Skeletal muscle satellite cell (primary cell): Measurements from ENCODE around the gene BPTF.
"Not testable (repeated sequence)": the region's sequence is repeated elsewhere in the genome, so short reads cannot be mapped to it uniquely, and the experiment has no call there.

Experiments
- H3K27me3 ChIP-seq: 2 replicates; pipeline ENCODE4 v1.7.0; 2013; ENCODE audit warnings: low read length; ENCODE audit not compliant: control insufficient read depth, insufficient read depth
- H3K36me3 ChIP-seq: 2 replicates; pipeline ENCODE4 v1.7.0; 2013; ENCODE audit warnings: mild to moderate bottlenecking, control low read depth, low read length; ENCODE audit not compliant: insufficient read depth
- H3K4me1 ChIP-seq: 2 replicates; pipeline ENCODE4 v1.7.0; 2013; ENCODE audit warnings: low read length; ENCODE audit not compliant: control insufficient read depth, insufficient read depth
- H3K4me2 ChIP-seq: 2 replicates; pipeline ENCODE4 v1.7.0; 2013; ENCODE audit warnings: mild to moderate bottlenecking, low read length
- H3K4me3 ChIP-seq: 2 replicates; pipeline ENCODE4 v1.7.0; 2013; ENCODE audit warnings: low read length
- H3K9ac ChIP-seq: 2 replicates; pipeline ENCODE4 v1.7.0; 2013; ENCODE audit warnings: mild to moderate bottlenecking, low read depth, low read length, moderate library complexity
- H3K9me3 ChIP-seq: replicated peaks from 2 replicates; pipeline ENCODE4 v1.7.0; 2013; ENCODE audit warnings: mild to moderate bottlenecking, control low read depth, low read length

Gene BPTF

GRCh38 chr17:67818110-67819002, 6.9 kb upstream of the BPTF start:
- Histone ChIP-seq H3K4me2 (no peak overlapping the region), H3K27me3 (peaks cover 3% of the 10 kb centered on the region), H3K4me3 (no peak overlapping the region), H3K4me1 (no peaks in the 10 kb centered on the region), H3K9me3 (no peaks in the 10 kb centered on the region), H3K36me3 (no peaks in the 10 kb centered on the region), H3K9ac (no peak overlapping the region)

GRCh38 chr17:67819722-67820121, 5.6 kb upstream of the BPTF start:
- peaks cover 7% of the 10 kb centered on the region for H3K27me3 ChIP-seq
- H3K4me1 ChIP-seq, result no peaks in the 10 kb centered on the region
- no peak overlapping the region for H3K9ac ChIP-seq
- H3K9me3 ChIP-seq, result no peaks in the 10 kb centered on the region
- no peak overlapping the region for H3K4me3 ChIP-seq
- no peaks in the 10 kb centered on the region for H3K36me3 ChIP-seq
- no peak overlapping the region for H3K4me2 ChIP-seq

- Histone ChIP-seq H3K9me3 (no peaks in the 10 kb centered on the region), H3K4me1 (no peaks in the 10 kb centered on the region), H3K4me3 (no peak overlapping the region), H3K9ac (no peak overlapping the region), H3K36me3 (no peaks in the 10 kb centered on the region), H3K4me2 (no peak overlapping the region), H3K27me3 (peaks cover 7% of the 10 kb centered on the region)
Observed at GRCh38 chr17:67821871-67822367, 3.4 kb upstream of the BPTF start.

DNA sequence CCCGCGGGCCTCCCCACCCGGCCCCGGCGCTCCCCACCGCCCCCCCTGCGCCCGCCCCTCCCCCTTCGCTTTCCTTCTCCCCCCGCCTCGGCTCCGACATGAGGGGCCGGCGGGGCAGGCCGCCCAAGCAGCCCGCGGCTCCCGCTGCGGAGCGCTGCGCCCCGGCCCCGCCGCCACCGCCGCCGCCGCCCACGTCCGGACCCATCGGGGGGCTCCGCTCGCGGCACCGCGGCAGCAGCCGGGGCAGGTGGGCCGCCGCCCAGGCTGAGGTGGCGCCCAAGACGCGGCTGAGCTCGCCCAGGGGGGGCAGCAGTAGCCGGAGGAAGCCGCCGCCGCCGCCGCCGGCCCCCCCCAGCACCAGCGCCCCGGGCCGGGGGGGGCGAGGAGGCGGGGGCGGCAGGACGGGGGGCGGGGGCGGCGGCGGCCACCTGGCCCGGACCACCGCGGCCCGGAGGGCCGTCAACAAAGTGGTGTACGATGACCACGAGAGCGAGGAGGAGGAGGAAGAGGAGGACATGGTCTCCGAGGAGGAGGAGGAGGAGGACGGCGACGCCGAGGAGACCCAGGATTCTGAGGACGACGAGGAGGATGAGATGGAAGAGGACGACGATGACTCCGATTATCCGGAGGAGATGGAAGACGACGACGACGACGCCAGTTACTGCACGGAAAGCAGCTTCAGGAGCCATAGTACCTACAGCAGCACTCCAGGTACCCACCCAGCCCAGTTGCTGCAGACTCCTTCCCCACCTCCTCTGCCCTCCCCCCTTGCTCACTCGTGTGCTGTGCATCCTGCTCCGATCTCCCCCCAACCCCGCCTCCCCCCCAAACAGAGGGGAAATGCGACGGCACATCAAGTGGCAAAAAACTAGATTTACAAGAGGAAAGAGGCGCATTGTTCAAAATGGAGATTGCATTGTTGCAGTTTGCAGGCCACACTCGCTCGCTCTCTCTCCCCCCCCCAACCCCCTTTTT, 611 bp downstream of the BPTF start:
- peak overlapping the region; percentile 100 for H3K4me3 ChIP-seq
- H3K27me3 ChIP-seq, H3K9me3 ChIP-seq, H3K36me3 ChIP-seq: not testable (repeated sequence)
- peak overlapping the region; percentile 91 for H3K4me2 ChIP-seq
- peaks cover 17% of the 10 kb centered on the region for H3K4me1 ChIP-seq
- H3K9ac ChIP-seq, result peak overlapping the region; percentile 85

GRCh38 chr17:67829331-67829730, 4.0 kb downstream of the BPTF start:
- Histone ChIP-seq H3K9ac (no peak overlapping the region), H3K36me3 (no peaks in the 10 kb centered on the region), H3K4me3 (no peak overlapping the region), H3K4me1 (peaks cover 17% of the 10 kb centered on the region), H3K27me3 (peaks cover 4% of the 10 kb centered on the region), H3K4me2 (no peak overlapping the region), H3K9me3 (no peaks in the 10 kb centered on the region)

GRCh38 chr17:67830440-67830839, 5.1 kb downstream of the BPTF start:
- peaks cover 26% of the 10 kb centered on the region for H3K4me1 ChIP-seq
- no peak overlapping the region for H3K9ac ChIP-seq
- no peaks in the 10 kb centered on the region for H3K9me3 ChIP-seq
- no peaks in the 10 kb centered on the region for H3K27me3 ChIP-seq
- no peak overlapping the region for H3K4me3 ChIP-seq
- H3K4me2 ChIP-seq, result peak overlapping the region; percentile 15
- H3K36me3 ChIP-seq, result no peaks in the 10 kb centered on the region

DNA sequence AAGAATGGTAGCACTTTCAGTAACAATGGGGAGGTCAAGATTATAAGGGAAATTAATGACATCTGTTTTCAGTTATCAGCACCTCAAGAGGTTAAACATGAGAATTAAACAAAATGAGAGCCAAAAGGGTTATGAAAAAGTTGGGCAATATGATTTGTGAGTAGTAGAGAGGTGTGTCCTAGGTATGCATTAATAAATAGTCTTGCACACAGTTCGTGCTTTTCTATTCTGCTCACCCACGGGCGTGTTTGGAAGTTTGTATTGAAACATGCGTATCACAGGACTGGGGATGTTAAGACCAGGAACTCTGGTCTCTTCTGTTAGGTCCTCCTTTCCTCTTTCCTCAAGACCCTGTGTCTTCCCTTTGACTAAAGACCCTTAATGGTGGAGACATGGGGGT, 6.0 kb downstream of the BPTF start:
- H3K9ac ChIP-seq, result no peak overlapping the region
- peaks cover 34% of the 10 kb centered on the region for H3K4me1 ChIP-seq
- no peaks in the 10 kb centered on the region for H3K36me3 ChIP-seq
- no peaks in the 10 kb centered on the region for H3K27me3 ChIP-seq
- no peak overlapping the region for H3K4me3 ChIP-seq
- no peak overlapping the region for H3K4me2 ChIP-seq
- no peaks in the 10 kb centered on the region for H3K9me3 ChIP-seq

- H3K4me2 ChIP-seq, result no peak overlapping the region
- H3K4me1 ChIP-seq, result peaks cover 46% of the 10 kb centered on the region
- no peaks in the 10 kb centered on the region for H3K9me3 ChIP-seq
- H3K27me3 ChIP-seq, result no peaks in the 10 kb centered on the region
- no peak overlapping the region for H3K4me3 ChIP-seq
- no peaks in the 10 kb centered on the region for H3K36me3 ChIP-seq
- no peak overlapping the region for H3K9ac ChIP-seq
Observed at GRCh38 chr17:67833134-67833533, 7.8 kb downstream of the BPTF start.

GRCh38 chr17:67833946-67834631, 8.8 kb downstream of the BPTF start:
- Histone ChIP-seq H3K27me3 (no peaks in the 10 kb centered on the region), H3K9me3 (no peaks in the 10 kb centered on the region), H3K4me3 (no peak overlapping the region), H3K4me1 (peaks cover 36% of the 10 kb centered on the region), H3K4me2 (no peak overlapping the region), H3K36me3 (no peaks in the 10 kb centered on the region), H3K9ac (no peak overlapping the region)

DNA sequence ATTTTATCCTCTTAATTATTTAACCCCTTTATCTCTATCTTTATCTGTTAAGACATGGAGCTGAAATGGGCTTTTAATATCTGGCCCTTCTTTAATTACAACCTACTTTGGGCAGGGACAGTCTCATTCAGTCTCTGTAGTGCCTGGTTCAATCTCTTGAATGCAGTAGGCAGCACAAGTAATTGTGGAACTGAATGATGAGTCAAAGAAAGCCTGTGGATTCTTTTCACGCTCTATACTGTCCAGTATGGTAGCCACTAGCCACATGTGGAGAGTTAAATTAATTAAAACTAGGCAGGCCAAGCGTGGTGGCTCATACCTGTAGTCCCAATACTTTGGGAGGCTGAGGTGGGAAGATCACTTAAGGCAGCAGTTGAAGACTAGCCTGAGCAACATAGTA, 9.3 kb downstream of the BPTF start:
- H3K9ac ChIP-seq, result no peak overlapping the region
- no peak overlapping the region for H3K4me3 ChIP-seq
- H3K27me3 ChIP-seq, result no peaks in the 10 kb centered on the region
- no peak overlapping the region for H3K4me2 ChIP-seq
- peaks cover 33% of the 10 kb centered on the region for H3K4me1 ChIP-seq
- no peaks in the 10 kb centered on the region for H3K36me3 ChIP-seq
- H3K9me3 ChIP-seq, result no peaks in the 10 kb centered on the region
